Measurements from ENCODE around the gene FSIP2. TPM values are rescaled to one million over a fixed set of nuclear protein-coding genes. Genes with fewer than 3 reads are reported as not detected.

The FSIP2 gene
- total RNA-seq, 1 donor from 2014 or later: 0.86 TPM

DNA sequence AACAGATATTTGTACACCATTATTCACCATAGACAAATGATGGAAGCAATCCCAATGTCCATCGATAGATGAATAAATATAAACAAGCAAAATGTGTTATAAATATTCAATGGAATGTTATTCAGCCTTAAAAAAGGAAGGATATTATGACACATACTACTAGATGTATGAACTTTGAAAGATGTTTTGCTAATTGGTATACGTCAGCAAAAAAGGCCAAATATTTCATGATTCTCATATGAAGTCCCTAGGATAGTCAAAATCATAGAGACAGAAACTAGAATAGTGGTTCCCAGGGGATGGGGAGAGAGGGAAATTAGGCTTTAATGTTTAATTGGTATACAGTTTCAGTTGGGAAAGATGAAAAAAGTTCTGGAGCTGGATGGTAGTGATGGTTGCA lies 85.2 kb downstream of the FSIP2 start:
- DNase-seq (ENCODE audit: low read depth) (no peak), FAIRE-seq (no peak)
- Histone ChIP-seq H3K79me2 (ENCODE audit: insufficient read depth, low read length) (no peaks in the 10 kb centered on the region), H3K36me3 (ENCODE audit: insufficient read depth, low read length) (no peaks in the 10 kb centered on the region), H4K20me1 (ENCODE audit: insufficient read depth, low read length) (no peaks in the 10 kb centered on the region), H3K27ac (ENCODE audit: low read depth, low read length) (no peak overlapping the region), H2AFZ (ENCODE audit: low read depth, low read length) (no peak overlapping the region), H3K9ac (ENCODE audit: low read length) (no peak overlapping the region), H3K4me2 (ENCODE audit: low read length) (no peak overlapping the region), H3K4me1 (ENCODE audit: insufficient read depth, low read length) (no peaks in the 10 kb centered on the region), H3K27me3 (ENCODE audit: insufficient read depth, low read length) (no peaks in the 10 kb centered on the region), H3K4me3 (ENCODE audit: insufficient read depth, low read depth, low read length) (no peak overlapping the region), H3K9me3 (ENCODE audit: insufficient read depth, low read depth, low read length) (no peaks in the 10 kb centered on the region)
- Mint-ChIP-seq H3K4me3 (ENCODE audit: unreplicated experiment) (no peak overlapping the region), H3K36me3 (ENCODE audit: low read depth, unreplicated experiment) (no peaks in the 10 kb centered on the region), H3K9me3 (ENCODE audit: unreplicated experiment) (no peaks in the 10 kb centered on the region), H3K4me1 (ENCODE audit: low read depth, unreplicated experiment) (no peaks in the 10 kb centered on the region), H3K27ac (ENCODE audit: unreplicated experiment) (no peak overlapping the region), H3K27me3 (ENCODE audit: low read depth, unreplicated experiment) (no peaks in the 10 kb centered on the region)
- TF ChIP-seq EZH2 (IDR thresholded peaks at IDR 0.05; ENCODE audit: insufficient read depth, low read length): no peak
- TF ChIP-seq, protein P1, sequence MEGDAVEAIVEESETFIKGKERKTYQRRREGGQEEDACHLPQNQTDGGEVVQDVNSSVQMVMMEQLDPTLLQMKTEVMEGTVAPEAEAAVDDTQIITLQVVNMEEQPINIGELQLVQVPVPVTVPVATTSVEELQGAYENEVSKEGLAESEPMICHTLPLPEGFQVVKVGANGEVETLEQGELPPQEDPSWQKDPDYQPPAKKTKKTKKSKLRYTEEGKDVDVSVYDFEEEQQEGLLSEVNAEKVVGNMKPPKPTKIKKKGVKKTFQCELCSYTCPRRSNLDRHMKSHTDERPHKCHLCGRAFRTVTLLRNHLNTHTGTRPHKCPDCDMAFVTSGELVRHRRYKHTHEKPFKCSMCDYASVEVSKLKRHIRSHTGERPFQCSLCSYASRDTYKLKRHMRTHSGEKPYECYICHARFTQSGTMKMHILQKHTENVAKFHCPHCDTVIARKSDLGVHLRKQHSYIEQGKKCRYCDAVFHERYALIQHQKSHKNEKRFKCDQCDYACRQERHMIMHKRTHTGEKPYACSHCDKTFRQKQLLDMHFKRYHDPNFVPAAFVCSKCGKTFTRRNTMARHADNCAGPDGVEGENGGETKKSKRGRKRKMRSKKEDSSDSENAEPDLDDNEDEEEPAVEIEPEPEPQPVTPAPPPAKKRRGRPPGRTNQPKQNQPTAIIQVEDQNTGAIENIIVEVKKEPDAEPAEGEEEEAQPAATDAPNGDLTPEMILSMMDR (IDR thresholded peaks at IDR 0.05; ENCODE audit: insufficient read depth, low read depth, low read length): no peak

DNA sequence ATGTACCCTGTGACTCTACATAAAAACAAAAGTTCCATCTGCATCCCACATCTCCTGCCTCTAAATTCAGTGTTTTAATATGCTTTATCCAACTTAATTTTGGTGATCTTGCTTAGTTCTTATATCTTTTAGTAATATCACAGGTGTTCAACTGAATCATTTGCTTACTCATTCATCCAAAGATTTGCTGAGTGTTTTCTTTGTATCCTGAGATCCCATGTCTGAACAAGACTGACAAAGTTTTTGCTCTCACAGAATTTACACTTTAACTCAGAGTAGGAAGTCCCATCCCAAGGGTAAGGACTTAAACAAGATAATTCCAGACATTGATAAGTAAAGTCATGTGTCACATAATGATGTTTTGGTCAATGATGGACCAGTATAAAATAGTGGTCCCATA lies 87.0 kb downstream of the FSIP2 start:
- no peaks in the 10 kb centered on the region for H3K4me1 Mint-ChIP-seq (ENCODE audit: low read depth, unreplicated experiment)
- no peak for DNase-seq (ENCODE audit: low read depth)
- H3K4me2 ChIP-seq (ENCODE audit: low read length): no peak overlapping the region

DNA sequence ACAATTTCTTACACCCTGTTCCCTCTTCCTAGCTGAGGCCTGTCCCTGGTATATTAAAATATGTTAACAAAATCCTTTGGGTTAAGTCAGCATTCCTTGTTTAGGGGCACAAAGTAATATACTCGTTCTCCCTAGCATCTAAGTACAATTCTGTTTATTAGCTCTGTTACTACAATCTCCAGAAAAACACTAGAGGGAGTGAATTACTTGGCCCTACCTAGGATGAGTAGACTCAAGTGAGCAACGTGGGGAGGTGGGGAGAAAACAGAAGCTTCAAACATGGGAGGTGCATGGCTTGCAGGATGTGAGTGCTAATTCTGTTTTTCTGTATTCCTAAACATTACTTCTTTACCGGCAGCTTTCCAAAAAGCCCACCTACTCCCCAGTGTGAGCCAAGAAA lies 89.7 kb downstream of the FSIP2 start:
- H3K4me3 Mint-ChIP-seq (ENCODE audit: unreplicated experiment): no peak overlapping the region
- H3K4me1 Mint-ChIP-seq (ENCODE audit: low read depth, unreplicated experiment): no peaks in the 10 kb centered on the region
- TF ChIP-seq, protein P1 (IDR thresholded peaks at IDR 0.05; ENCODE audit: insufficient read depth, low read depth, low read length): no peak
- no peak for TF ChIP-seq EZH2 (IDR thresholded peaks at IDR 0.05; ENCODE audit: insufficient read depth, low read length)
- Histone ChIP-seq H2AFZ (ENCODE audit: low read depth, low read length) (no peak overlapping the region), H3K4me1 (ENCODE audit: insufficient read depth, low read length) (no peaks in the 10 kb centered on the region), H3K27me3 (ENCODE audit: insufficient read depth, low read length) (no peaks in the 10 kb centered on the region), H3K9ac (ENCODE audit: low read length) (no peak overlapping the region), H3K36me3 (ENCODE audit: insufficient read depth, low read length) (no peaks in the 10 kb centered on the region), H3K4me2 (ENCODE audit: low read length) (no peak overlapping the region), H3K27ac (ENCODE audit: low read depth, low read length) (no peak overlapping the region), H4K20me1 (ENCODE audit: insufficient read depth, low read length) (no peaks in the 10 kb centered on the region), H3K9me3 (ENCODE audit: insufficient read depth, low read depth, low read length) (no peaks in the 10 kb centered on the region), H3K4me3 (ENCODE audit: insufficient read depth, low read depth, low read length) (no peak overlapping the region), H3K79me2 (ENCODE audit: insufficient read depth, low read length) (no peaks in the 10 kb centered on the region)
- no peak for FAIRE-seq
- H3K27ac Mint-ChIP-seq (ENCODE audit: unreplicated experiment): no peak overlapping the region
- no peaks in the 10 kb centered on the region for H3K27me3 Mint-ChIP-seq (ENCODE audit: low read depth, unreplicated experiment)
- H3K9me3 Mint-ChIP-seq (ENCODE audit: unreplicated experiment): no peaks in the 10 kb centered on the region
- DNase-seq (ENCODE audit: low read depth): no peak
- no peaks in the 10 kb centered on the region for H3K36me3 Mint-ChIP-seq (ENCODE audit: low read depth, unreplicated experiment)

More for the DNA sequence above, 87.0 kb downstream of the FSIP2 start:
- Mint-ChIP-seq H3K36me3 (ENCODE audit: low read depth, unreplicated experiment) (no peaks in the 10 kb centered on the region), H3K4me3 (ENCODE audit: unreplicated experiment) (no peak overlapping the region), H3K9me3 (ENCODE audit: unreplicated experiment) (no peaks in the 10 kb centered on the region), H3K27ac (ENCODE audit: unreplicated experiment) (no peak overlapping the region), H3K27me3 (ENCODE audit: low read depth, unreplicated experiment) (no peaks in the 10 kb centered on the region)
- Histone ChIP-seq H3K36me3 (ENCODE audit: insufficient read depth, low read length) (no peaks in the 10 kb centered on the region), H2AFZ (ENCODE audit: low read depth, low read length) (no peak overlapping the region), H3K27ac (ENCODE audit: low read depth, low read length) (no peak overlapping the region), H3K9me3 (ENCODE audit: insufficient read depth, low read depth, low read length) (no peaks in the 10 kb centered on the region), H3K79me2 (ENCODE audit: insufficient read depth, low read length) (no peaks in the 10 kb centered on the region), H3K4me1 (ENCODE audit: insufficient read depth, low read length) (no peaks in the 10 kb centered on the region), H3K9ac (ENCODE audit: low read length) (no peak overlapping the region), H4K20me1 (ENCODE audit: insufficient read depth, low read length) (no peaks in the 10 kb centered on the region), H3K27me3 (ENCODE audit: insufficient read depth, low read length) (no peaks in the 10 kb centered on the region), H3K4me3 (ENCODE audit: insufficient read depth, low read depth, low read length) (no peak overlapping the region)
- no peak for FAIRE-seq
- TF ChIP-seq, protein P1 (IDR thresholded peaks at IDR 0.05; ENCODE audit: insufficient read depth, low read depth, low read length): no peak
- no peak for TF ChIP-seq EZH2 (IDR thresholded peaks at IDR 0.05; ENCODE audit: insufficient read depth, low read length)
